ENCODE measurements around the gene CPNE8.
"Not testable (repeated sequence)": the region's sequence is repeated elsewhere in the genome, so short reads cannot be mapped to it uniquely, and the experiment has no call there.

Gene CPNE8

GRCh38 chr12:38823314-38823713, 82.1 kb downstream of the CPNE8 start:
- DNase-seq, result no peak

GRCh38 chr12:38817942-38818341, 87.4 kb downstream of the CPNE8 start:
- no peak for DNase-seq

DNA sequence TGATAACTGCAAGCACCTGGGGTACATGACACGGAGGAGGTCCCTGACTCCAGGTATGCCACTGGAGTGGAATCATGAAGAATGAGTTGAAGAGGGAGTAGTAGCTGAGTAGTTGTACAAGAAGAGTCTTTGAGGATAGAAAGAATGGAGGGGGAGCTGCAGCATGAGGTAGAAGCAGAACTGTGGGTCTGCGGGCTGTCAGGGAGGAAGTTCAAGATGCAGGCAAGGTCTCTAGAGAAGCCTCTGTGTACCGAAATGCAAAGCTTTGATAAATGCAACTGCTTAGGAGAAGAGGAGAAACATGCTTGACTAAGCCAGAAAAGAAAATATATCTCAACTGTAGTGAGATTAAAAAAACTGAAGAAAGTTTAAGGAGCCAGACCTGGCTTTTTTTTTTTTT, 91.5 kb downstream of the CPNE8 start:
- no peak for DNase-seq

GRCh38 chr12:38811814-38812356, 93.5 kb downstream of the CPNE8 start:
- DNase-seq, result no peak

GRCh38 chr12:38809832-38810231, 95.6 kb downstream of the CPNE8 start:
- no peak for DNase-seq

GRCh38 chr12:38788106-38788505, 117.3 kb downstream of the CPNE8 start:
- DNase-seq, result no peak

DNA sequence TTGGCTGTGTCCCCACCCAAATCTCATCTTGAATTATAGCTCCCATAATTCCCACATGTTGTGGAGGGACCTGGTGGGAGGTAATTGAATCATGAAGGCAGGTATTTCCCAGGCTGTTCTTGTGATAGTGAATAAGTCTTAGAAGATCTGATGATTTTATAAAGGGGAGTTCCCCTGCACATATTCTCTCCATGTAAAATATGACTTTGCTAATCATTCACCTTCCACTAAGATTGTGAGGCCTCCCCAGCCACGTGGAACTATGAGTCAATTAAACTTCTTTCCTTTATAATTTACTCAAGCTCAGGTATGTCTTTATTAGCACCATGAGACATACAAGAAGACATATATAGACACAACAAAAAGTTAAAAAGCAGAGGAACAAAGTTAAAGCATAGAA, 120.0 kb downstream of the CPNE8 start:
- no peak for DNase-seq

- no peak for DNase-seq
These were observed 122.1 kb downstream of the CPNE8 start for GRCh38 chr12:38783304-38783703.

GRCh38 chr12:38782359-38782758, 123.0 kb downstream of the CPNE8 start:
- no peak for DNase-seq

GRCh38 chr12:38776647-38777046, 128.7 kb downstream of the CPNE8 start:
- no peak for DNase-seq

- no peak for DNase-seq
These were observed 129.9 kb downstream of the CPNE8 start for GRCh38 chr12:38775457-38775856.

DNA sequence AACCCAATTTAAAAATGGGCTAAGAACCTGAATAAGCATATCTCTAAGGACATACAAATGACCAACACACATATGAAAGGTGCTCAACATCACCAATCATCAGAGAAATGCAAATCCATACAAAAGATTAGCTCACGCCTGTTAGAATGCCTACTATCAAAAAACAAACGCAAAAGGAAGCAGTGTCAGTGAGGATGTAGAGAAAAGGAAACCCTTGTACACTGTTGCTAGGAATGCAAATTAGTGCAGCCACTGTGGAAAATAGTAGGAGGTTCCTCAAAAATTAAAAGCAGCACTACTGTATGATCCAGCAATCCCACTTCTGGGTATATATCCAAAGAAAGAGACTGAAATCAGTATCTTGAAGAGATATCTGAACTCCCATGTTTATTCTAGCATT, 133.0 kb downstream of the CPNE8 start:
- DNase-seq, result no peak

DNA sequence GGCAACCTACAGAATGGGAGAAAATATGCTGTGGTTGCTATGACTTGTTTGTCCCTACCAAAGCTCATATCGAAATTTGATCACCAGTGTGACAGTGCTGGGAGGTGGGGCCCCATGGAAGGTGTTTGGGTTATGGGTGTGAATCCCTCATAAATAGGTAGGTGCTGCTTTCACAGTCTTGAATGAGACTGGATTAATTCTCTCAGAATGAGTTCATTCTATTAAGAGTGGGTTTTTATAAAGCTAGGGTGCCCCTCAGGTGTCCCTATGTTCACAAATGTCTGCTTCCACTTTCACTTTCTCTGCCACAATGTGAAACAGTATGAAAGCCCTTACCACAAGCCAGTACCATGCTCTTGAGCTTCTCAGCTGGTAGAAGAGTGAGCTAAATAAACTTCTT, 133.5 kb downstream of the CPNE8 start:
- DNase-seq, result no peak

GRCh38 chr12:38761636-38762342, 143.6 kb downstream of the CPNE8 start:
- no peak for DNase-seq

DNA sequence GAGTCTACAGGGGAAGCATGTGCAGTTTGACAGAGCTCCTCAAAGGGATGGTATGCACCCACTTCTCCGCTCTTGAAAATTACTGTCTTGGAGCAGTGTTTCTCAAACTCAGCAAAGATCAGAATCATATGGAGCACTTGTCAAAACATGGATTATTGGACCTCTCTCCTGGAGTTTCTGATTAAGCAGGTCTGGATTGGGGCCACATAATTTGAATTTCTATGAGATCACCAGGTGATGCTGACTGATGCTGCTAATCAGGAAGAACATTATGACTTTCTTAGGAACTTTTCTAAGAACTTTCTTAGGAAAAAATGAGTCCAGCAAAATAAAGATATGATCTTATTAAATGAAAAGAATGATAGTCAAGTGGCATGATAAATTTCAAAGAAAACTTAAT, 144.3 kb downstream of the CPNE8 start:
- no peak for DNase-seq

DNA sequence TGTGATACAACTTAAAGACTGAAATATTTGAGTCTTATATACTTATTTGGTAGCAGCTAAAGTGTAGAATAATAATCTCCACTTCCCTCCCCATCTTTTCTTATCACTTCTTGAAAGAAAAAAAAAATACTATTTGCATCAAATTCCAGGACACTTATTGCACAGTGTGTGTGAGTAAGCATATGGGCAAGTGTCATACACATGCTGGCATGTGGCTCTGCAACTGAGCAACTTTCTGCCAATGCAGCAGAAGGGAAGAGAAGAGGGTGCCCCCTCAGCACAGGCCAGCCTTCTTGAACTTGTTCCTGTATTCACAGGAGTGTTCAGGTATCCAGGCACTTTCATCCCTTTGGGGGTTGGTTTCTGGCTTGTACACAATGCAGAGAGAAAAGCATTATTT, 145.8 kb downstream of the CPNE8 start:
- DNase-seq, result no peak

GRCh38 chr12:38746744-38747143, 158.6 kb downstream of the CPNE8 start:
- no peak for DNase-seq

DNA sequence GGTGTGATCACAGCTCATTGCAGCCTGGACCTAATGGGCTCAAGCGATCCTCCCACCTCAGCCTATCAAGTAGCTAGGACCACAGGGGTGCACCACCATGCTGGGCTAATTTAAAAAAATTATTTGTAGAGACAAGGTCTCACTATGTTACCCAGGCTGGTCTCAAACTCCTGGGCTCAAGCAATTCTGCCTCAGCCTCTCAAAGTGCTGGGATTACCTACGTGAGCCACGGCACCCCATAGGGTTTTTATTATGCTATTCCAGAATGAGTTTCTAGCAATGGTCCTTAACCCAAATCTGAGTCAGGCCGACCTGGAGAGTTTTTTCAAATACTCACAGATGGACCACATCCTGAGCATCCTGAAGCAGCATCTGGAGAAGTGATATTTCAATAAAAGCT, 159.8 kb downstream of the CPNE8 start:
- DNase-seq, result no peak

- DNase-seq, result no peak
These were observed 161.3 kb downstream of the CPNE8 start for GRCh38 chr12:38744041-38744440.

GRCh38 chr12:38742496-38742895, 162.9 kb downstream of the CPNE8 start:
- not testable (repeated sequence) for DNase-seq

- DNase-seq, result no peak
These were observed 168.6 kb downstream of the CPNE8 start for GRCh38 chr12:38736821-38737220.

GRCh38 chr12:38732761-38733160, 172.6 kb downstream of the CPNE8 start:
- no peak for DNase-seq

- no peak for DNase-seq
These were observed 176.5 kb downstream of the CPNE8 start for GRCh38 chr12:38728894-38729293.

DNA sequence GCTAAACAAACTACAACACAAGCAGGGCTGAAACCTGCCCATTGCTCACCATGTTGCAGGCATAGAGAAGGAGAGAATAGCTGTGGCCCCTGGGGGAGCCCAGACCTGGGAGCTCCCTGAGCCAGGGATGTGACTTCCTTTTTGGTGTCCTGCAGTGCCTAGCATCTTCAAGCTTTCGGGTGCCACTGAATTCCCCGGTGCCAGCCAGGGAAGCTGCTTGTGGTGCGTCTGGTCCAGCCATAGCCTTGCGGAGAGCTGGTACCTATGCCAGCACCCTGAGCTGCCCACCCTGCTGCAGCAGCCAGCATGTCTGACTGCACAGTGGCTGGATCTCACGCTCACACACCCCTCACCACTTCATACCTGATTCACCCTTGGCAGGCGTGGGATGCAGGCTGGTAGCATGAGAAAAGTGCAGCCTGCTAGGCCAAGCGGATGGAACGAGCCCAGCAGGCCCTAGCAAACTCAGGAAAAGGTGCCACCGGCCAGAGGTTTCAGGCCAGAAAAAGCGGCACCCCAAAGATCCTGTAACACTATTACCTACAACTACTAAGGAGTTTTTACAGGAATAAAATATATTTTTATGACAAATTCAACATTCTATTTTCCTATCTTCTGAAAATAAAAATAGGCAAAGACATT, 183.7 kb downstream of the CPNE8 start:
- DNase-seq, result no peak

DNA sequence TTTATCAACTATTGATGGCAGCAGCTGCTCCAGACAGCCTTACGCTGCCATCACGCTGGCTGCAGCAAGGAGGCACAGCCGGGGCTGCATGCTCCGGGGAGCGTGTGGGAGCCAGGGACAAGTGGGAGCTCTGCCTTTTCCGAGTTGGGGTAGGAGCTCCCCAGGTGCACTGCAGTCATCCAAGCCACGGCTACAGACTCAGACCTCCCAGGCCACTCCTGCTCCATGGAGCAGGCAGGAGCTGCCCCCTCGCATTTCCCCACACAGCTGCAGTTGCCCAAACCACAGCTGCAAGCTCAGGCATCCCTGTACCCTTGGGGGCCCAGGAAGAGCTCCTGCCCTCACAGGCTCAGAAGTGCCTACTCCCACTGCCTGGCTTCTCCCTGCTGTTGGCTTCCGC, 184.7 kb downstream of the CPNE8 start:
- no peak for DNase-seq

Data from activated gamma-delta T cell treated with Interleukin-2 at 50 U/mL for 16 hours (primary cell).